H9 (cell line): Measurements from ENCODE around the gene SLC29A2. TPM values are rescaled to one million over a fixed set of nuclear protein-coding genes. Genes with fewer than 3 reads are reported as not detected.
A peak's percentile ranks its signal among the peaks of the same experiment; 100 is the strongest.

Source experiments
- DNase-seq: peaks from one replicate; pipeline ENCODE4 v3.0.0-alpha.2; 2017
- H2AFZ ChIP-seq: one replicate; pipeline ENCODE4 v1.6.1; 2013; ENCODE audit warnings: mild to moderate bottlenecking, low read length, control low read depth, moderate library complexity
- H2AK5ac ChIP-seq: 2 replicates; pipeline ENCODE4 v1.6.1; 2013; ENCODE audit warnings: low read length, control low read depth, mixed read lengths; ENCODE audit not compliant: insufficient read length
- H2BK120ac ChIP-seq: one replicate; pipeline ENCODE4 v1.6.1; 2013; ENCODE audit warnings: low read depth, mild to moderate bottlenecking, low read length, control low read depth, inconsistent platforms; ENCODE audit not compliant: poor library complexity, severe bottlenecking
- H2BK12ac ChIP-seq: 2 replicates; pipeline ENCODE4 v1.6.1; 2013; ENCODE audit warnings: low read length, control low read depth, mixed read lengths, low read depth; ENCODE audit not compliant: insufficient read length
- H2BK15ac ChIP-seq: 2 replicates; pipeline ENCODE4 v1.6.1; 2013; ENCODE audit warnings: low read depth, low read length, control low read depth
- H2BK20ac ChIP-seq: one replicate; pipeline ENCODE4 v1.6.1; 2013; ENCODE audit warnings: low read depth, mild to moderate bottlenecking, low read length, control low read depth, inconsistent platforms; ENCODE audit not compliant: poor library complexity, severe bottlenecking
- H2BK5ac ChIP-seq: 2 replicates; pipeline ENCODE4 v1.6.1; 2013; ENCODE audit warnings: low read length, control low read depth, mixed read lengths; ENCODE audit not compliant: insufficient read length
- H3K14ac ChIP-seq: 2 replicates; pipeline ENCODE4 v1.6.1; 2013; ENCODE audit warnings: low read length, control low read depth; ENCODE audit not compliant: insufficient read depth
- H3K18ac ChIP-seq: 2 replicates; pipeline ENCODE4 v1.6.1; 2013; ENCODE audit warnings: low read depth, mild to moderate bottlenecking, mixed read lengths, low read length, control low read depth; ENCODE audit not compliant: insufficient read length
- H3K23ac ChIP-seq: 2 replicates; pipeline ENCODE4 v1.6.1; 2013; ENCODE audit warnings: low read length, control low read depth, mixed read lengths, low read depth; ENCODE audit not compliant: insufficient read length
- H3K23me2 ChIP-seq: 2 replicates; pipeline ENCODE4 v1.6.1; 2013; ENCODE audit warnings: low read depth, mild to moderate bottlenecking, mixed read lengths, low read length, control low read depth; ENCODE audit not compliant: insufficient read length, poor library complexity, severe bottlenecking
- H3K27ac ChIP-seq: 2 replicates; pipeline ENCODE4 v1.5.1; 2013; ENCODE audit warnings: low read length, control low read depth, mixed read lengths, low read depth; ENCODE audit not compliant: insufficient read length
- H3K27me3 ChIP-seq: 2 replicates; pipeline ENCODE4 v1.6.1; 2013; ENCODE audit warnings: low read length, control low read depth, inconsistent platforms; ENCODE audit not compliant: insufficient read depth
- H3K4ac ChIP-seq: 2 replicates; pipeline ENCODE4 v1.6.1; 2013; ENCODE audit warnings: low read depth, mild to moderate bottlenecking, control low read depth, inconsistent platforms, low read length, moderate library complexity
- H3K4me1 ChIP-seq: 2 replicates; pipeline ENCODE4 v1.6.1; 2013; ENCODE audit warnings: low read length, control low read depth, inconsistent platforms; ENCODE audit not compliant: insufficient read depth
- H3K4me2 ChIP-seq: 2 replicates; pipeline ENCODE4 v1.6.1; 2013; ENCODE audit warnings: low read length, control low read depth, mixed read lengths; ENCODE audit not compliant: insufficient read length, insufficient read depth
- H3K56ac ChIP-seq: 2 replicates; pipeline ENCODE4 v1.6.1; 2013; ENCODE audit warnings: low read depth, mild to moderate bottlenecking, mixed read lengths, low read length, control low read depth; ENCODE audit not compliant: insufficient read length
- H3K79me1 ChIP-seq: 2 replicates; pipeline ENCODE4 v1.6.1; 2013; ENCODE audit warnings: low read depth, mild to moderate bottlenecking, moderate library complexity, low read length, control low read depth, inconsistent platforms; ENCODE audit not compliant: insufficient read depth, poor library complexity, severe bottlenecking
- H3K79me2 ChIP-seq: 2 replicates; pipeline ENCODE4 v1.6.1; 2013; ENCODE audit warnings: low read length, control low read depth, inconsistent platforms; ENCODE audit not compliant: insufficient read depth
- H3K9ac ChIP-seq: 2 replicates; pipeline ENCODE4 v1.6.1; 2013; ENCODE audit warnings: low read length, control low read depth, mixed read lengths; ENCODE audit not compliant: insufficient read length; ENCODE audit errors: extremely low read depth
- H3K9me3 ChIP-seq: one replicate; pipeline ENCODE4 v1.6.1; 2013; ENCODE audit warnings: low read depth, low read length, inconsistent platforms; ENCODE audit not compliant: control insufficient read depth
- H3T11ph ChIP-seq: one replicate; pipeline ENCODE4 v1.6.1; 2013; ENCODE audit warnings: mild to moderate bottlenecking, low read length, control low read depth, inconsistent platforms
- H4K20me1 ChIP-seq: one replicate; pipeline ENCODE4 v1.6.1; 2013; ENCODE audit not compliant: control insufficient read depth, insufficient read length, insufficient read depth
- H4K5ac ChIP-seq: 2 replicates; pipeline ENCODE4 v1.6.1; 2013; ENCODE audit warnings: low read depth, mild to moderate bottlenecking, mixed read lengths, low read length, control low read depth; ENCODE audit not compliant: insufficient read length
- H4K8ac ChIP-seq: replicated peaks from 2 replicates; pipeline ENCODE4 v1.6.1; 2013; ENCODE audit warnings: low read length, control low read depth, mixed read lengths, low read depth; ENCODE audit not compliant: insufficient read length
- H4K91ac ChIP-seq: 2 replicates; pipeline ENCODE4 v1.6.1; 2013; ENCODE audit warnings: low read depth, mild to moderate bottlenecking, moderate library complexity, mixed read lengths, low read length, control low read depth; ENCODE audit not compliant: insufficient read length
- H3K27ac Mint-ChIP-seq, 3 experiments: 2 replicates in 2 of 3; 3 replicates in 1 of 3; pipeline ENCODE4 v1.8.0; 2020 to 2021; ENCODE audit warnings: mixed read lengths in 3 of 3, mild to moderate bottlenecking in 1 of 3, moderate library complexity in 1 of 3
- H3K27me3 Mint-ChIP-seq: 2 replicates; pipeline ENCODE4 v1.8.0; 2021; ENCODE audit warnings: low read depth, mild to moderate bottlenecking, moderate library complexity, mixed read lengths
- H3K36me3 Mint-ChIP-seq, 3 experiments: 2 replicates in 2 of 3; 3 replicates in 1 of 3; pipeline ENCODE4 v1.8.0; 2020 to 2021; ENCODE audit warnings: low read depth in 3 of 3, mixed read lengths in 3 of 3; ENCODE audit not compliant: insufficient read depth in 1 of 3
- H3K4me1 Mint-ChIP-seq, 2 experiments: 2 replicates each; pipeline ENCODE4 v1.8.0; 2020; ENCODE audit warnings: mixed read lengths in 2 of 2
- H3K4me3 Mint-ChIP-seq, 2 experiments: 2 replicates in 1 of 2; 3 replicates in 1 of 2; pipeline ENCODE4 v1.8.0; 2020 to 2021; ENCODE audit warnings: mild to moderate bottlenecking in 2 of 2, mixed read lengths in 2 of 2, moderate library complexity in 1 of 2
- H3K9me3 Mint-ChIP-seq, 2 experiments: 2 replicates in 1 of 2; 3 replicates in 1 of 2; pipeline ENCODE4 v1.8.0; 2020; ENCODE audit warnings: mild to moderate bottlenecking in 2 of 2, mixed read lengths in 2 of 2, moderate library complexity in 1 of 2
- WGBS: extraction: QIAGEN DNeasy Blood & Tissue Kit; methylation state at CpG from one replicate; pipeline ENCODE4 v1.1.7; 2013; ENCODE audit warnings: missing lambda C conversion rate, low lambda C conversion rate, mixed read lengths; ENCODE audit not compliant: insufficient read length; ENCODE audit errors: extremely low coverage; 5-methylcytosine and 5-hydroxymethylcytosine counted together
- total RNA-seq: library from RNA; stranded (reverse); gene quantifications from 2 replicates; pipeline ENCODE4 v1.2.1, GENCODE V29; 2021
- TF ChIP-seq, protein P1 (sequence below): fragments of 200-600 bp; sonication (generic); conservative IDR thresholded peaks from 3 replicates; pipeline ENCODE4 v1.8.0; 2021; ENCODE audit warnings: antibody characterized with exemption, mild to moderate bottlenecking

Gene SLC29A2
- total RNA-seq, 1 experiment from 2014 or later: 29.8 TPM

DNA sequence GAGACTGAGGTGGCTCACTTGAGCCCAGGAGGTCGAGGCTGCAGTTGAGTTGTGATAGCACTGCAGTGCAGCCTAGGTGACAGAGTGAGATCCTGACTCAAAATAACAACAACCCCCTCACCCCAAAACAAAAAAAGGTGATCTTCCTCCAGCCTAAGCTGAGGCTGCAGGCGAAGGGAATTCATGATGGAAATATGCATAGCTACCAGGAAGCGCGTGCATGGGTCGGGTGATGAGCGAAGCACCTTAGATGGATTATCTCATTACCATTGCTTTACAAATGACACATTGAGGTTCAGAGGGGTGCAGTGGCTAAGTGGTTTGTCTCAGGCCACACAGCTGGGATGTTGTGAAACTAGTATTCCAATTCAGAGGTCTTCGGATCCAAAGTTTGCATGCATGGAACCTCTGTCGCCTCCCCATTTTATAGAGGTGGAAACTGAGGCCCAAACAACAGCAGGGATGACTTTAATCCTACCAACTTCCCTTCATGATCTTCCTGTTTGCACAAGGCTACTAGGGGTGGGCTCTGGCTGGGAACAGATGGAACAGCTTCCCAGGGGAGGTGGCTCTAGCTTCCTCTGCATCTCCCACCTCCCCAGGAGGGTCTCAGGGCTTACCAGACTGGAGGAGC is 4.6 kb downstream of the SLC29A2 start:
- H3K4ac ChIP-seq: no peak overlapping the region
- H3K4me1 Mint-ChIP-seq: peaks cover 10 to 16% of the 10 kb centered on the region in 2 experiments
- peaks cover 46 to 75% (median 68%) of the 10 kb centered on the region in 3 experiments for H3K36me3 Mint-ChIP-seq

More for the DNA sequence above, 4.6 kb downstream of the SLC29A2 start:
- H3K9me3 ChIP-seq: no peaks in the 10 kb centered on the region
- H3K56ac ChIP-seq: no peak overlapping the region
- no peaks in the 10 kb centered on the region; the same call in 1 of the 2 replicates for H3K27me3 Mint-ChIP-seq
- H3K23me2 ChIP-seq: peaks cover 5% of the 10 kb centered on the region
- no peak for DNase-seq
- H2BK5ac ChIP-seq: no peak overlapping the region
- no CpG with 5 or more reads among the region's 8 CpGs for WGBS
- H2AK5ac ChIP-seq: no peak overlapping the region
- no peak overlapping the region for H3K14ac ChIP-seq
- no peak overlapping the region for H2BK15ac ChIP-seq
- H3K27ac ChIP-seq: no peak overlapping the region
- H3K4me1 ChIP-seq: no peaks in the 10 kb centered on the region
- H2BK12ac ChIP-seq: no peak overlapping the region
- H3K18ac ChIP-seq: no peak overlapping the region
- TF ChIP-seq, protein P1, sequence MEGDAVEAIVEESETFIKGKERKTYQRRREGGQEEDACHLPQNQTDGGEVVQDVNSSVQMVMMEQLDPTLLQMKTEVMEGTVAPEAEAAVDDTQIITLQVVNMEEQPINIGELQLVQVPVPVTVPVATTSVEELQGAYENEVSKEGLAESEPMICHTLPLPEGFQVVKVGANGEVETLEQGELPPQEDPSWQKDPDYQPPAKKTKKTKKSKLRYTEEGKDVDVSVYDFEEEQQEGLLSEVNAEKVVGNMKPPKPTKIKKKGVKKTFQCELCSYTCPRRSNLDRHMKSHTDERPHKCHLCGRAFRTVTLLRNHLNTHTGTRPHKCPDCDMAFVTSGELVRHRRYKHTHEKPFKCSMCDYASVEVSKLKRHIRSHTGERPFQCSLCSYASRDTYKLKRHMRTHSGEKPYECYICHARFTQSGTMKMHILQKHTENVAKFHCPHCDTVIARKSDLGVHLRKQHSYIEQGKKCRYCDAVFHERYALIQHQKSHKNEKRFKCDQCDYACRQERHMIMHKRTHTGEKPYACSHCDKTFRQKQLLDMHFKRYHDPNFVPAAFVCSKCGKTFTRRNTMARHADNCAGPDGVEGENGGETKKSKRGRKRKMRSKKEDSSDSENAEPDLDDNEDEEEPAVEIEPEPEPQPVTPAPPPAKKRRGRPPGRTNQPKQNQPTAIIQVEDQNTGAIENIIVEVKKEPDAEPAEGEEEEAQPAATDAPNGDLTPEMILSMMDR: no peak
- H3K9me3 Mint-ChIP-seq: no peaks in the 10 kb centered on the region
- H4K91ac ChIP-seq: no peak overlapping the region
- H3K27me3 ChIP-seq: no peaks in the 10 kb centered on the region
- no peak overlapping the region for H4K5ac ChIP-seq
- H3K9ac ChIP-seq: no peak overlapping the region
- H4K20me1 ChIP-seq: no peaks in the 10 kb centered on the region
- no peak overlapping the region for H4K8ac ChIP-seq
- no peaks in the 10 kb centered on the region for H3K79me1 ChIP-seq
- no peak overlapping the region for H2AFZ ChIP-seq
- no peak overlapping the region for H2BK120ac ChIP-seq
- H3K4me3 Mint-ChIP-seq: no peak overlapping the region
- H3T11ph ChIP-seq: no peak overlapping the region
- H3K79me2 ChIP-seq: no peaks in the 10 kb centered on the region; the same call in 1 of the 2 replicates
- H2BK20ac ChIP-seq: no peak overlapping the region
- H3K23ac ChIP-seq: no peak overlapping the region
- no peak overlapping the region for H3K4me2 ChIP-seq
- peak overlapping the region in 1 of 3 experiments; percentile 72; a peak in 2 of 7 replicates for H3K27ac Mint-ChIP-seq
